ENCODE results near the gene SYNPO.

SYNPO gene

DNA sequence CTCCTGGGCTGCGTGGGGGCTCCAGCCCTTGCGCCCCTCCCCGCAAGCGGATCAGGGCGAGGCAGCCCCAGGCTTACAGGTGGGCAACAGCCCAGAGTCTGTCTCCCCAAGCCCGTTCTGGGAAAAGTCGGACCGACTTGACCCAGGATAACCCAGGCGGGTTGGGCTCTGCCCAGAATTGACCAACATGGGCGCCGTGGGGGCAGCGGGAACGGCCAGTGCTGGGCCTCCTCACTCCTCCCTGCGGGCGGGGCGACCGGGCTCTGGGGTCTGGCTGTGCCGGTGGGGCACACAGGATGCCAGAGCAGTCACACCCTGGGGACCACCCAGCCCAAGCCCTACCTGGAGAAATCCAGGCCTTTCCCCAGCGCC is 15.3 kb upstream of the SYNPO start:
- DNase-seq: no peak

DNA sequence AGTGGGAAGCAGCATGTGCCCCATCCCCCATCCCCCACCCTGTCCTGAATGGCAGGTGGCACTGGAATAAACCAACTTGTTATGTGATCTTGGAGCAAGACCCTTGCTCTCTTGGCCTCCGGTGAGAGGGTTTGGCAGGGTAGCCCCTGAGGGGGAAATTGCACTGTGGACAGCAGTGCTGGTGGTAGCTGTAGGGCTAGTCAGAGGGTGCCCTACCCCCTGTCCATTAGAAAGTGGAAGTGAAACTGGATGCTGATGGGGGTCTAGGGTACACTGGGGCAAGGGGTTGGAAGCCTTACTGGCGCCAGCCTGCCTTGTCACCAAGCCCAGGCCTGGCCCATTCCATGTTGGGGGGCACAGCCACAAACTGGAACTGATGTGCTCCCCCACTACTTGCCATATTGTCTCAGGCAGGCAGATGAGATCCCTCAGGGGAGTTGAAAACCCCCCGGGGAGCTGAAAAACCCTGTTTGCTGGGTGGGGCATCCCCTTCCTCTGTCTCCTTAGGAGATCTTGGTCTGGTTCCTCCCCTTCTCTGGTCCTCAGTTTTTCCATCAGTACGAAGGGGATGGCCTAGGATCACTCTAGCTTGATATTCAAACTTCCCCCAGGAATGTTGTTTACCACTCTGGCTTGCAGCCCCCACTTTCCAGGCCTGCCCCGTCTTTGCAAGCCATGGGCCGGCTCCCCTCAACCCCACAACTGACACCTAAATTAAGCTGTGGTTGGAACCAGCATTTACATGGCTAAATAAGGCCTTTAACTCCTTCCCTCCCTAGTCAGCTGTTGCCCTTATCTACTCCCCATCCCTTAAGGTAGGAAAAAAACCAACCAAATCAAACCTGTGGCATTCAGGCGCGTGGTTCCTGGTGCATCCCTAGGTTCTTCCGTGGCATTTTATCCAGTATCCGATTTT is 14.4 kb upstream of the SYNPO start:
- DNase-seq: no peak

DNA sequence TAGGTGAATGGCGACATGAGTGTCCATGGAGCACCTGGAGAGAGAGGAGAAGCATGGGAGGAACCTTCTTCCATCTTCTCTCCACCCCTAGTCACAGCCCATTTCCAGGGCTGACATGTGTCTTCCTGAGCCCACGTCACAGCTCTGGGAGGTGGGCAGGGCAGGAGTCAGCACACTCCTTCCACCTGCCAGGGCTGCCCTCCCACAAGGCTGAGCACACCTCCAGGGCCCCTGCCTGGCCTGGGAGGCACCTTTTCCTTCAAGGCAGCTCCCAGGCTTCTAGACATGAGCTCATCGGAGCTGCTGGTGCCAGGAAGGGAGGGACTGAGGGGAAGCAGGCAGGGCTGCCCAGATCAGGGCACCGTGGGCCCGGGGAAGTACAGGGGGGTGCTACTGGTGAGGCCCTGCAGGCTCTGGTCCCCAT is 13.6 kb upstream of the SYNPO start:
- DNase-seq: no peak

DNA sequence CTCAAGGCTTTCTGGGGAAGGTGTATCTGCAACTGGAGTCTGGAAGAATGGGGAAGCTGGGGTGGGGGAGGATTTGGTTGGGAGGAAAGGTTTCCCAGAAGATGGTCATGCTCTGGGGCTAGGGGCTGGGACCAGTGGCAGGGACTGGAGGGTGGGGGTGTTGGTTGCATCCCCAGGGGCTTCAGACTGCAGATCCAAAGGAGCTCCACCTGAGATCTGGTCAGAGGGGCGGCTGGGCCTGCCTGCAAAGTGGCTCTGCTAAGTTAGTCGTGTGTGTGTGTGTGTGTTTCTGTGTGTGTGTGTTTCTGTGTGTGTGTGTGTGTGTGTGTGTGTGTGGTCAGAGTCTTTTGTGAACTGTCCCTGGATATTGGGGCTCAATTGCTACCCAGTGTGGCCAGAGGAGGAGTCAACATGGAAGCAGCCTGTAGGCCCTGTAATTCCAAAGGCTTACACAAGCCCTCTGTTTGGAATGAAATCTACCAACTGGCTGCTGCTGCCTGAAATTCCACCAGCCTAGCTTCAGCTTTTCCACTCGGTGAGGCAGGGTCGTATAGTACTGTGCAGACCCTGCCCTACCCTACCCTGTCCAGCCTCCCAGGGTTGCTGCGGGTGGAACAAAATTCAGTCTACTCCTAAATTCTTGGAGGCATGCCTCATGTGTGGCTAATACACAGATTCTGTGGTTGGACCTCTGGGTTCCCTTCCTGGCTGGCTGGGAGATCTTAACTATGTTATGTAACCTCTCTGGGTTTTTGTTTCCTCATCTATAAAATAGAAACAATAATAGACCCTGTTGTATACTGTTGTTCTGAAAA is 12.5 kb upstream of the SYNPO start:
- DNase-seq: no peak

DNA sequence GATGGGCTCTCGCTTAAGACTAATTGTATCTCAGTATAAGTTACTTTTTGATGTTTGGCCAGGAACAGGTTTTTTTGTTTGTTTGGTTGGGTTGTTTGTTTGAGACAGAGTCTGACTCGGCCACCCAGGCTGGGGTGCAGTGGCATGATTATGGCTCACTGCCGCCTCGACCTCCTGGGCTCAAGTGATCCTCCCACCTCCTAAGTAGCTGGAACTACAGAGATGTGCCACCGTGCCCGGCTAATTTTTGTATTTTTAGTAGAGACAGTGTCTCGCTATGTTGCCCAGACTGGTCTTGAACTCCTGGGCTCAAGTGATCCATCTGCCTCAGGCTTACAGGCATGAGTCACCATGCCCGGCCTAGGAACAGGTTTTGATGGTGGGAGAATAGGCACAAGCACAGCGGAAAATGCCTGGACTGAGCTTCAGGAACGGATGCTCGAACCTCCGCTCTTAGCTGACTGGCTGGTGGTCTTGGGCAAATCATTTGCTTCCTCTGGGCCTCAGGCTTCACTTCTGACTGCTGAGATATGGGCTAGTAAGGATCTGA is 11.4 kb upstream of the SYNPO start:
- no peak for DNase-seq

DNA sequence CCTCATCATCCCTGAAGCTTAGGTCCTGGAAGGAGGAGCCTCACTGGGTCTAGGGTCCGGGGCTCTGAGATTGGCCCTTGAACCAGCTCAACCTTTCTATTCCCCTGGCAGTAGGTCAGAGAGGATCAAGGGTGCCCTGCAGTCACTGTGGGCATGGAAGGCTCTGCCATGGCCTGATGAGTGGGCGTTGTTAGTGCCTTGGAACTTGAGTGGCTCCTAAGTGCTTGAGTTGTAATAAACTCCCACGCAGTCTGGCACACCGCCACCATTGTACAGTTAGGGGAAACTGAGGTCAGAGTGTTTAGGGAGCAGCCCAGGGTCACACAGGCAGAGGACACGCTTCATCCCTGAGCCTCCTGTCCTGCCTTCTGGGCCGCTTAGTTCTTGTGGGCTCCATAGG is 10.4 kb upstream of the SYNPO start:
- DNase-seq: no peak

DNA sequence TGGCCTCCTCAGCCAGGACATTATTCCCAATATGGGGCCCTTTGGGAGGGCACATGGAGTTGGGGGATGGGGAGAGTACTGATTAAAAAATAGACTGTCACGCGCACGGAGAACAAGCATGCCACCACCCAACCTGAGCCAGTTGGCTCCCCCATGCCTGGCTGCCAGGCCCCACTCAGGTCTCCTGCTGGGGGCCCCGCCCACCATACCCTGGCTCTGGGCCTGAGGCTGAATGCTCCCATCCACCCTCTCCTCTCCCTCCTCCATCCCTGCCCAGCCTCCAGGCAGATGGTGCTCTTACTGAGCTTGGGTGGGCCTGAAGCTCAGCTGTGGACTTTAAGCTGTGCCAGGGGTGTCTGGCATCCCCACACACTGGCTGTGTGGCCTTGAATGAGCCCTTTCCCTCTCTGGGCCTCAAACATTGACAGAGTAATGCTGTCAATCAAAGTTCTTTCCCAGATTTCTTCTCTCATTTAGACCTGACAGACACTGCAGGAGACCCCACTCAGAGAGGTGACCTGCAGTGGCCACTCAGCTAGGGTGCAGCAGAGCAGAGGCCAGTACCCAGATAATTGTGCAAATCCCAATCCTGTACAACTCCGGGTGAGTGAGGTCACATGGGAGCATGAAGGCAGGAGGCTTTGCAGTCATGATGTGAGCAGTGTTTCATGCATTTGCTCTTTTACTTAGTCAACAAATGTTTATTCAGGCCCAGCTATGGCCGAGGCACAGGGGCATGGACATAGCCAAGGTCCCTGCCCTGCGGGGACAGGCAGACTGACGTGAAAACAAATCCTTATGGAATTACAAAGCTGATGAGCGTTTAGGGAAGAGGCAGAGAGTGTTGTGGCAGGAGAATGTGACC is 9.8 kb upstream of the SYNPO start:
- DNase-seq: no peak

DNA sequence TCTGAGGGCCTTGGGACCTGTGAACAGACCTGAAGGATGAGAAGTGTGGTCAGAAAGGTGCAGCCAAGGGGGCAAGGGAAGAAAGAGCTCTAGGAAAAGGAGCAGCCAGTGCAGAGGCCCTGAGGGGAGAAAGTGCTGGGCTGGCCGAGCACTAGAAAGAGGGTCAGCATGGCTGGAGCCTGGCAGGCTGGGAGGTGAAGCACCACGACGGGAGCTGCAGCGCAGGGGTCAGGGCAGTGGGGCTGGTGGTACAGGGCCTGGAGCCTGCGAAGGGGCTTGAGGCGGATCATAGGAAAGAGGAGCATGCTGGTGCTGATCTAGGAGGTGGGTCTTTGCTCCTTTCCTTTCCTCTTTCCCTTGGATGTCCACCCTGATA is 9.1 kb upstream of the SYNPO start:
- no peak for DNase-seq

DNA sequence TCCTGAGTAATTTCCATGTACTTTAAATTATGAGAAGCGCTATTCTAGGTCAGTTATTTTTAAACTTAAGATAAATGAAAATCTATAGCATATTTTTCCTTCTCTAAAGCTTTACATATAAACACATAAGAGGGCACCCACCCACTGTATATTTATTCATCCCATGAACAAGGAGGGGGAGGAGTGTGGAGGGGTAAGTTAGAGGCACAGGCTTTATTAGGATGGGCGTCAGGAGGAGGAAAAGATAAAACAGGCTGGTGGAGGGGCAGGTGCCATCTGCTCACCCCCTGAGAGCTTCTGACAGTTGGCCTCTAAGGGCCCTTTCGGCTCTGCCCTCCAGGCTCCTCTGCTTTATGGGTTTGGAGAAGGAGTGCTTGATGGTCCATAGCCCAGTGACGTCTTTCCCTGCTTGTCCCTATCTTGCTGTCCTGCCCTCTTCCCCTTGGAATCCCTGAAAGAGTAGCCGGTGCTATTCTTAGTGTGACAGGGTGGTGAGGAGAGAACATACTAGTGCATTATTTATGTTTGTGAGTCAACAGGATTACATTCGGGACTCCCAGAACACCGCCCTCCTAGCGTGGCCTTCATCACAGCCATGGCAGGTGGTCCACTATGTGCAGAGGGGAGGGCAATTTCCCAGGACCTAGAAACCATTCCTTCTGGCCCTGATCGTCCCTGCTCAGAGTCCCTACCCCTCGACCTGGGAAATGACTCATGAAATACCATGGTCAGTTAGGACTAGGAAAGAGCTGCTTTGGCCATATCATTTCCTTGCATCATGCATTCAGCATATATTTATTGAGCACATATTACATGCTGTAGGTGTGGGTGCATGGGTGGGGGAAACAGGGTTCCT is 7.9 kb upstream of the SYNPO start:
- DNase-seq: no peak

DNA sequence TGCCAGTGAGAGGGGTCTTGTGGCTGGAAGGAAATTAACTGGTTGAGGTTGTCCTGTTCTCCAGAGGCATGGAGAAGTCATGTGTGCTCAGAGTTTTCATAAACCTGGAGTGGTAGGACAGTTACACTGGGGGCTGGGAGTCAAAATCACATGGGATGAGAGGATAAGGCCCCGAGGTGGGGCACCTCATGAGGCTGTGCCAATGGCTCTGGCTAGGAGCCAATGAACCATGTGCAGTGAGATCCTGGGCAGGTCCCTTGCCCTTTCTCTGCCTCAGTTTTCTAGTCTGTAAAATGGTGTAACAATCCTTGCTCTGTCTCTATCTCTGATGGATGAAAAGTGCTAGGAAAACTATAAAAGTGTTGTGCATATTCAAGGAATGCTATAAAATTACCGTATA is 7.0 kb upstream of the SYNPO start:
- no peak for DNase-seq

DNA sequence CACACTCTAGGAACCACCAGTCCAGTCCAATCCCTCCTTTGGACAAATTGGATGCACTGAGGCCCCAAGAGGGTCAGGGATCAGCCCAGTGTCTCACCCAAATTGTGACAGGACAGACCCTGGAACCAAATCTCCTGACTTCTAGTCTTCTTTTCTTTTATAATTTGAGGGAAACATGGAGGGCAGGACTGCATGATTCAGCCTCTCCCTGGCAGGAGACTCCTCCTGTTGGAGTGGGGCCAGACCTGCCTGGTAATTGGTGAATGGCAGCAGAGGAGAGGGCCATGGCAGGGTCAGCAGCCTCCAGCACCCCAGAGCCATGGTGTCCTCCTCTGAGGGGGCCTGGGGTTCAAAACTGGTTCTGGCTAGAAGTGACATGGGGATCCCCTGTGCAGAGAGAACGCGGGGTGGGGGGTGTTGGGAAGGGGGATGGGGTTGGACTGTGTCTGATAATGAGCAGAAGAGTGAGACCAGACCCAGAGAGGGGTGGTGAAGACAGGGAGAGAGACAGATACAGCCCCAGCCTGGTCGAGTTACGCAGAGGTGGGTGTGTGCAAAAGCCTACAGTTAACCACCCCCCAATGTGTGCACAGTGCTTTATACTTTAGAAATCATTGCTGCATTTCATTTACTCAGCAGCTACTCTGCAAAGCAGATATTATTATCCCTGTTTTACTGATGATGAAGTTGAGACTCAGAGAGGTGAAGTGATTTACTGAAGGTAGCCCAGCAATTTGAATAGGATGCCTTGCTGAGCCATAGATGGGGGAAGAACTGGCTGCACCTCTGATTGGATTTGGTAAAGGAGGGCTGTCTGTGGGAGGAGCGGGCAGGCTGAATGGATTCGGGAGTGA is 3.8 kb upstream of the SYNPO start:
- DNase-seq: no peak

DNA sequence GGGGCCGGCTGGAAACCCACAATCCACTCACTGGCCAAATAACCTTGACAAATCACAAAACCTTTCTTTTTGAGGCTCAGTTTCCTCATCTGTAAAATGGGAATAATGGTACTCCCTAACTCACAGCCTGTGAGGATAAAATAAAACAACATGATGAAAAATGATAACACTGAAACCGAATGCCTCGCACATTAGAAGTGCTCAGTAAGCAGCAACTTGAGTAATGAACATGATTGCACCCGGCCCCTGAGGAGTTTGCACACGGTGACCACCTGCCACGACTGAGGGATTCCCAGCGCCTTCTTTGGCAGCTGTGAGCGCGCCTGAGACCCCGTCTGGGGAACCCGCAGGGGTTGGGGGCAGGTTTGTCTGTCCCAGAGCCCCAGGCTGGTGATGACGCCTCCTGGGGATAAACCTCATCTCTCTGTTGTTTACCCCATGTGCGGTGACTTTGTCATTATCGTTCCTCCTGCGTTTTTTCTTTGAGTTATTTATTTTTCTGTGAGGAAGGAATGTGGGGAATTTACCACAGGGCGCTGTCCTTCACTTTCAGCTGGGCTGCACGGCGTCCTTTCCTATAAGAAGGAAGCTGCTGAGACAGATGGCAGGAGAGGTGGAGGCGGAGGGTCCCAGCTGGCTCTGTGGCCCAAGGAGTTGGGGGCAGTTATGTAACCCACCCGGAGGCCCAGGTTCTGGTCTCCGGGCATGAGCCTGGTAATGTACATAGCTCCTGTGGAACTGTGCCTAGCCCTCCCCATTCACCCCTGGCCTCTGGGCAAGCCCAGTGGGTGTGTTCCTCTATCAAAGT is 3.0 kb upstream of the SYNPO start:
- no peak for DNase-seq

DNA sequence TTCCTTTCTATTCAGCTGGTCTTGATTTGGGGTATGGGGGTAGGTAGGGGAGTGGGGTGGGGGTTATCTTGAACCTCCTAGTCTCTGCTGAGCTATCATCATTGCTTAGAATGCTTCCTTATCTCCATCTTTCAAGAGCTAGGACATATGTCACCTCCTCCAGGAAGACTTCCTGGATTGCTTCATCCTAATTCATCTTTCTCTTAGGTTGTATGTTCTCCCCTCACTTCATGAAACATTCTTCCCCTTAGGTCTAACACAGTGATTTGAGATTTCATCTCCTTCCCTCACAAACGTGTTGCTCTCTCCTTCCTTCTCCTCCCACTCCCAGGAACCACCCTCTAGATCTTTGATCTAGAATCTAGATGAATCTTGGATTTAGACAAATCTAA is 2.4 kb upstream of the SYNPO start:
- DNase-seq: no peak

DNA sequence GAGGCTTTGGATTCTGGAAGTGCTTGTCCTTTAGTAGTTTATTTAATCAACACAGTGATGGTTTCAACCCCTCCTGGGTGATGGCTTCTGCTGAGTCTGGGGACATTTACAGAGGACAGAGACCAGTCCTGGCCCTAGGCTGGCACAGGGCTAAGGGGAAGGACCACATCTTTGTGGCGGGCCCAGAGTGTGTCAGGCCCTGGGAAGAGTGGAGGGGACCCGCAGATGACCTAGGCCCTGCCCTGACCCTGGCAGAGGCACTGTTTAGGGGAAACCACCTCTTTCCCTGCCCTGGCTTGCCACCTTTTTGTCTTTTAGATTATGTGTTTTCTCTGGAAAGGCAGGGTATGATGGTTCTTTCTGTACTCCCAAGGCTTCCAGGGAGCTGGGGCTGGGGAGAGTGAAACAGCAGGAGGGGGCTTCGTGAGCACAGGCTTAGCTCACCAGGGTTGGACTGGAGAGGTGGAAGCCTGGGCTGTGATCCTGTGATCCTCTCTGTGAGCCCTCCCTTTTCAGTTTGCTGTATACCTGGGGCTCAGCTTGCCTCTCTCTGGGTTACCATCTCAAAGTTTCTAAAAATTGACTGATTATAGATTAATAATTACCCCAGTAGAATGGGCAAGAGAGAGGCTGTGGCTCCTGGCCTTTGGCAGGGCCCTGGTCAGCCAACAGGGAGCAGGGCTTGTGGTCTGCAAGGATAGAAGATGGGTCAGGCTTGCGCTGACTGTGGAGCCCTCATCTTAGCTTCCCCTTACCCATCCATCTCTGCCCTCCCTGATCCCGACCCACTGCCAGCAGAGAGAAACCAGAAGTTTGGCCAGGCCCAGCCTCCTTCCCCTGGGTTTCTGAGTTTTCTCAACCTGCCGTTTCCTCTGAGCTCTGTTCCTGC is 1.7 kb upstream of the SYNPO start:
- no peak for DNase-seq

DNA sequence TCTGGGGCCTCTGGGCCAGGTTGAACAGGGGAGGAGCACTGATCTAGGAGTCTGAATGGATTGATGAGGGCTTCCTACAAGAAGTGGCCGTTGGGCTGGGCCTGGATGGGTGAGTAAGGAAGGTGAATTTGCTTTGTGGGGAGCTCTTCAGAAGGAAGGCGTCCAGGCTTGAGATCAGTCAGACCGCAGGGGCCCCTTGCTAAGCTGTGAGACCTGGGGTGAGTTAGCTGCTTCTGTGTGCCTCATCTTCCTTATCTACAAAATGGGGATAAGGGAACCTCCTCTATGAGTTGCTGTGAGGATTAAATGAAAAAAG is 1.1 kb upstream of the SYNPO start:
- no peak for DNase-seq

DNA sequence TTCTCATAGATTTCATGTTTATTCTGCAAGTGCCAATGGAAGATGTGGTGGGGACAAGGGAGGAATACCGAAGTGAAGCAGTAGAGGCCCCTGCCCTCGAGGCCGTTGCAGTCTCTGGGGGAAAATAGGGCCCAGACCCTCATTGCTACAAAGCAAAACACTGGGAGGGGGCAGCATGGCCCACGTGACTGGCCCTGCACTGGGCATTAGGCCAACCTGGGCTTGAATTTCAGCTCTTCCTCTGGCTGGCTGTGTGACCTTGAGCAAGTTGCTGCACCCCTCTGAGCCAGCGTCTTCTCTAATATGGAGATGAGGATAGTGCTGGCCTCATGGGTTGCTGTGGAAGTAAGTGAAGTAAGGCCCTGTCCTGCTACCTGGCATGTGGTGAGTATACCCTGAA is 709 bp upstream of the SYNPO start:
- DNase-seq: no peak

DNA sequence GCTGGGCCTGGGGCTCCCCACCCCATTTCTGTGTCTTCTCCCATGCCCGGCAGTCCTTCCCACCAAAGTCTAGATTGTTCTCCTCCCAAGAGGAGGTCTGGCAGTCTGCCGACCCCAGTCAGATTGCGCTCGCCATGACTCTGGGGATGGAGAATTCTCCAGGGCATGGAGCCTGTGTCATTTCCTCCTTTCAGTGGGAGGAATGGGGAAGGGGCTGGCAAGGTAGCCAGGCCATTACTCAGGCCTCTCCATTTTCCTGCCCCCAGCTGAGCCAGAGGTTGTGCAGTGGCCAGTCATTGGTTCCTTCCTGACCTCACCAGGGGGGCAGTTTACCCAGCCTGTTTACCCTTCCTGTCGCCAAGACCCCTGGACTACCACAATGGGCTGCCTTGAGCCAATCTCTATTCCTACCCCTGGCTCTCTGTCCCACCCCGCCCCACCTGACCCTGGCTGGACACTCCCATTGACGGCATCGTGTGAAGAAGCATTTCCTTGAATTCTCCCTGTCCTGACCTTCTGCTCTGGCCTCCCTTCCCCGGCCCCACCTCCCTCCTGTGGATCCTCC is 628 bp downstream of the SYNPO start:
- DNase-seq: no peak

DNA sequence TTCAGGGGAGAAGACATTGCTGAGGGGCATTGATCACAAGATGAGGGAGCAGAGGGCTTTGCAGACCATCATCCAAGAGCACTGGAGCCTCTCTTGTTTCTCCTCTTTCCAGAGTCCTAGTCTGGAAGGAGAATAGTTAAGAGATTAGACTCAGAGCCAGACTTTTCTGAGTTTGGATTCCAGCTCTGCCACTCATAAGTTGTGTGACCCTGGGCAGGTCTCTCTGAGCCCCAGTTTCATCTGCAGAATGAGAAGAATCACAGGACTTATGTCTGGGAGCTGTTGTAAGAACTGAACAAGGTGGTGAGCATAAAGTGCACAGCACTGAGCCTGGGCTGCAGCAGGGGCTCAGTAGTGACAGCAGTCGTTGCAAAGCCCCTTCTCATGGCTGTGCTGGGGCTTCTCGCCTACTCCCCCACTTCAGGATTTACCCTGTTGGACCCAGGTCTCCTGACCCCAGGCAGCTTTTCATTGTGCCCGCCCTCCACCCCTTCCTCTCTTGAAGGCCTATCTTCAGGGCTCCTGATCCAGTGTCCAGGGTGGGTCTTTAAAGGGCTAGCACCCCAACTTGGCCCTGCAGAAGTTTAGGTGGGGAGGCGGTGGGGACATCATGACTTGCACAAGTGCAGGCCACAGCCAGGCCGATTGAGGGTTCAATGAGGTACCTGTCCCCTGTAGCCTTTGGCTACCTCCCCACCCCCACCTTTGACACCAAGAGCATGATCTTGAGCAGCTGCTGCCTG is 1.5 kb downstream of the SYNPO start:
- no peak for DNase-seq
